IMR-90 (cell line): ENCODE results near the gene CYP21A2.

Experiments
- MXI1 ChIP-seq: IDR thresholded peaks from 2 replicates; pipeline ENCODE4 v1.6.1; 2012; ENCODE audit warnings: low read depth, mild to moderate bottlenecking, low read length, moderate library complexity, borderline replicate concordance
- POLR2A ChIP-seq: IDR thresholded peaks from 2 replicates; pipeline ENCODE4 v1.6.1; 2012; ENCODE audit warnings: mild to moderate bottlenecking, low read depth, low read length
- RFX5 ChIP-seq: IDR thresholded peaks from 2 replicates; pipeline ENCODE4 v1.8.0; 2012; ENCODE audit warnings: low read depth, mild to moderate bottlenecking, low read length, moderate library complexity
- TF ChIP-seq, protein P1 (sequence below): conservative IDR thresholded peaks from 2 replicates; pipeline ENCODE4 v1.5.1; 2012; ENCODE audit warnings: mild to moderate bottlenecking, low read depth, low read length, improper control_type of control experiment

DNA sequence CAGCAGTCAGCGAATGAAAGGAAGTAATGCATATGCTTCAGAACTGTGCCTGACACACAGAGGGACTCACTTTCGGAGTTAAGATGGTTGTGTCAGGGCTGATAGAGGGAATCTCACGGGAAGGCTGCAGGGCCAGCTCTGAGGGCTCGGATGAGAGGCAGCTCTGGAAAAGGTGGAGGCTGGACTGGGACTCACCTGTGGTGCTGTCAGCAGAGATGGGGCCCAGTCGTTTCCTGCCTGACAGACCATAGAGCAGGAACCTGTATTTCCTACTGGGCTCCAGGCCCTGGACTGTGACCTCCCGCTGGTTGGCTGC is 9.3 kb downstream of the CYP21A2 start:
- TF ChIP-seq, protein P1, sequence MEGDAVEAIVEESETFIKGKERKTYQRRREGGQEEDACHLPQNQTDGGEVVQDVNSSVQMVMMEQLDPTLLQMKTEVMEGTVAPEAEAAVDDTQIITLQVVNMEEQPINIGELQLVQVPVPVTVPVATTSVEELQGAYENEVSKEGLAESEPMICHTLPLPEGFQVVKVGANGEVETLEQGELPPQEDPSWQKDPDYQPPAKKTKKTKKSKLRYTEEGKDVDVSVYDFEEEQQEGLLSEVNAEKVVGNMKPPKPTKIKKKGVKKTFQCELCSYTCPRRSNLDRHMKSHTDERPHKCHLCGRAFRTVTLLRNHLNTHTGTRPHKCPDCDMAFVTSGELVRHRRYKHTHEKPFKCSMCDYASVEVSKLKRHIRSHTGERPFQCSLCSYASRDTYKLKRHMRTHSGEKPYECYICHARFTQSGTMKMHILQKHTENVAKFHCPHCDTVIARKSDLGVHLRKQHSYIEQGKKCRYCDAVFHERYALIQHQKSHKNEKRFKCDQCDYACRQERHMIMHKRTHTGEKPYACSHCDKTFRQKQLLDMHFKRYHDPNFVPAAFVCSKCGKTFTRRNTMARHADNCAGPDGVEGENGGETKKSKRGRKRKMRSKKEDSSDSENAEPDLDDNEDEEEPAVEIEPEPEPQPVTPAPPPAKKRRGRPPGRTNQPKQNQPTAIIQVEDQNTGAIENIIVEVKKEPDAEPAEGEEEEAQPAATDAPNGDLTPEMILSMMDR = no peak
- TF ChIP-seq RFX5 (no peak), MXI1 (no peak), POLR2A (no peak)
